Keratinocyte (primary cell): ENCODE data around the gene IQSEC3. TPM values are rescaled to one million over a fixed set of nuclear protein-coding genes. Genes with fewer than 3 reads are reported as not detected.

Experiments
- DNase-seq: peaks from one replicate; pipeline ENCODE4 v3.0.0-alpha.2; 2011; ENCODE audit warnings: low read depth, missing footprints, low spot score
- FAIRE-seq: peaks from 2 replicates; lab custom pipeline; 2011; peaks lifted over from hg19 to GRCh38; lab: Jason Lieb, UNC
- H2AFZ ChIP-seq: 2 replicates; pipeline ENCODE4 v1.6.0; 2012; ENCODE audit warnings: low read length, control low read depth, inconsistent platforms; ENCODE audit not compliant: control insufficient read depth
- H3K27ac ChIP-seq: 2 replicates; pipeline ENCODE4 v1.5.1; 2011; ENCODE audit warnings: low read length; ENCODE audit not compliant: control insufficient read depth, insufficient read depth
- H3K27me3 ChIP-seq: 3 replicates; pipeline ENCODE4 v1.6.0; 2011; ENCODE audit warnings: low read length; ENCODE audit not compliant: control insufficient read depth, insufficient read depth; ENCODE audit errors: extremely low read depth
- H3K36me3 ChIP-seq, 2 experiments: 2 replicates in 1 of 2; 3 replicates in 1 of 2; pipeline ENCODE4 v1.5.1; 2011; ENCODE audit warnings: low read length in 2 of 2, mild to moderate bottlenecking in 1 of 2; ENCODE audit not compliant: control insufficient read depth in 2 of 2, insufficient read depth in 2 of 2; ENCODE audit errors: extremely low read depth in 1 of 2
- H3K4me1 ChIP-seq: 3 replicates; pipeline ENCODE4 v1.5.1; 2011; ENCODE audit warnings: low read length; ENCODE audit not compliant: control insufficient read depth, insufficient read depth; ENCODE audit errors: extremely low read depth
- H3K4me2 ChIP-seq: 3 replicates; pipeline ENCODE4 v1.6.0; 2011; ENCODE audit warnings: low read depth, low read length; ENCODE audit not compliant: control insufficient read depth, insufficient read depth; ENCODE audit errors: extremely low read depth
- H3K4me3 ChIP-seq, 3 experiments: fragments of 200-600 bp in 1 of 3; sonication (generic) in 1 of 3; 2 replicates in 2 of 3; 3 replicates in 1 of 3; pipeline ENCODE4 v1.5.1; 2011 to 2016; ENCODE audit warnings: low read length in 3 of 3, mild to moderate bottlenecking in 3 of 3, control low read depth in 2 of 3, inconsistent platforms in 1 of 3, low read depth in 1 of 3, mixed read lengths in 1 of 3, mixed run types in 1 of 3, moderate library complexity in 1 of 3; ENCODE audit not compliant: control insufficient read depth in 2 of 3, insufficient read depth in 2 of 3; ENCODE audit errors: extremely low read depth in 1 of 3
- H3K79me2 ChIP-seq: 2 replicates; pipeline ENCODE4 v1.6.0; 2012; ENCODE audit warnings: low read length; ENCODE audit not compliant: control insufficient read depth, insufficient read depth
- H3K9ac ChIP-seq: 3 replicates; pipeline ENCODE4 v1.6.0; 2011; ENCODE audit warnings: low read length; ENCODE audit not compliant: control insufficient read depth, insufficient read depth; ENCODE audit errors: extremely low read depth
- H3K9me1 ChIP-seq: 3 replicates; pipeline ENCODE4 v1.6.0; 2011; ENCODE audit warnings: low read length; ENCODE audit not compliant: control insufficient read depth, insufficient read depth; ENCODE audit errors: extremely low read depth
- H3K9me3 ChIP-seq: 2 replicates; pipeline ENCODE4 v1.5.1; 2012; ENCODE audit warnings: low read depth, low read length; ENCODE audit not compliant: control insufficient read depth
- H4K20me1 ChIP-seq: 3 replicates; pipeline ENCODE4 v1.6.0; 2011; ENCODE audit warnings: low read length; ENCODE audit not compliant: control insufficient read depth, insufficient read depth; ENCODE audit errors: extremely low read depth
- CTCF ChIP-seq, 3 experiments: IDR thresholded peaks in 1 of 3; conservative IDR thresholded peaks in 1 of 3; optimal IDR thresholded peaks in 1 of 3; 2 replicates in 2 of 3; 3 replicates in 1 of 3; pipeline versions ENCODE3 to v1.5.1; 2011; ENCODE audit warnings: low read length in 3 of 3, mild to moderate bottlenecking in 3 of 3, moderate library complexity in 2 of 3, control low read depth in 1 of 3, inconsistent platforms in 1 of 3; ENCODE audit not compliant: insufficient read depth in 2 of 3; ENCODE audit errors: extremely low read depth in 1 of 3
- EZH2 ChIP-seq: IDR thresholded peaks from one replicate; pipeline ENCODE4 v1.6.1; 2012; ENCODE audit warnings: inconsistent platforms, mild to moderate bottlenecking, low read length, moderate library complexity
- dilution Hi-C: fragments of 300-500 bp; cut with MboI; formaldehyde crosslinking; loops from one replicate; pipeline ENCODE4 v1.7.0; 2020; ENCODE audit warnings: low sequenced_read_pairs; ENCODE audit not compliant: extremely low pct_ligation_motif_present
- polyA plus RNA-seq, 5 experiments: library from polyadenylated mRNA; depleted of rRNA in 3 of 5; stranded (reverse) in 3 of 5; stranded (forward) in 1 of 5; unstranded in 1 of 5; fragments of >200 nt; gene quantifications; 1 replicate in 1 of 5; 2 replicates in 3 of 5; 3 replicates in 1 of 5; pipeline versions ENCODE4 v1.2.1 to v1.2.3, GENCODE V29; 2011 to 2012; ENCODE audit warnings: missing spikeins in 2 of 5, low read depth in 1 of 5, low replicate concordance in 1 of 5

The IQSEC3 gene
- polyA plus RNA-seq, 1 donor (not counting 4 experiments of a cell fraction or from before 2014, with no cell fraction given): not detected

- no peak overlapping the region for H3K27ac ChIP-seq
- no peak overlapping the region for H2AFZ ChIP-seq
- no peaks in the 10 kb centered on the region for H3K27me3 ChIP-seq
- no peak overlapping the region for H3K4me3 ChIP-seq
- dilution Hi-C loops: no loop called here
- no peak overlapping the region for H3K4me2 ChIP-seq
- no peaks in the 10 kb centered on the region for H4K20me1 ChIP-seq
- no peak overlapping the region for H3K9ac ChIP-seq
- DNase-seq (no peak), FAIRE-seq (no peak)
- no peaks in the 10 kb centered on the region for H3K4me1 ChIP-seq
- H3K9me1 ChIP-seq: no peaks in the 10 kb centered on the region
- no peak for TF ChIP-seq EZH2
- TF ChIP-seq CTCF (optimal IDR thresholded peaks at IDR 0.05 in 1 of 3, IDR thresholded peaks at IDR 0.05 in 1 of 3, conservative IDR thresholded peaks at IDR 0.05 in 1 of 3; ENCODE audit: extremely low read depth in 1 of 3, insufficient read depth in 2 of 3, low read length in 3 of 3): no peak
- no peaks in the 10 kb centered on the region for H3K79me2 ChIP-seq
- no peaks in the 10 kb centered on the region for H3K9me3 ChIP-seq
- H3K36me3 ChIP-seq: no peaks in the 10 kb centered on the region
Measured at GRCh38 chr12:155006-155405, 88.4 kb downstream of the IQSEC3 start.

- Histone ChIP-seq H3K9me1 (no peaks in the 10 kb centered on the region), H4K20me1 (no peaks in the 10 kb centered on the region), H3K4me3 (no peak overlapping the region), H3K79me2 (no peaks in the 10 kb centered on the region), H3K9me3 (no peaks in the 10 kb centered on the region), H3K27ac (no peak overlapping the region), H3K4me2 (no peak overlapping the region), H3K4me1 (no peaks in the 10 kb centered on the region), H3K27me3 (no peaks in the 10 kb centered on the region), H3K9ac (no peak overlapping the region), H2AFZ (no peak overlapping the region), H3K36me3 (no peaks in the 10 kb centered on the region)
- dilution Hi-C loops: no loop called here
- FAIRE-seq (no peak), DNase-seq (no peak)
- TF ChIP-seq EZH2 (no peak), CTCF (optimal IDR thresholded peaks at IDR 0.05 in 1 of 3, IDR thresholded peaks at IDR 0.05 in 1 of 3, conservative IDR thresholded peaks at IDR 0.05 in 1 of 3; ENCODE audit: extremely low read depth in 1 of 3, insufficient read depth in 2 of 3, low read length in 3 of 3) (no peak)
Measured at GRCh38 chr12:155646-156045, 89.1 kb downstream of the IQSEC3 start.
